Osteocyte (in vitro differentiated cells): Measurements from ENCODE around the gene RIN3. TPM values are rescaled to one million over a fixed set of nuclear protein-coding genes. Genes with fewer than 3 reads are reported as not detected.

ENCODE experiments used
- DNase-seq: peaks from one replicate; pipeline ENCODE4 v3.0.0; 2021; ENCODE audit warnings: mixed read lengths; ENCODE audit not compliant: unreplicated experiment; ENCODE audit errors: extremely low spot score
- H3K27ac Mint-ChIP-seq: one replicate; pipeline ENCODE4 v1.8.0; 2021; ENCODE audit warnings: mild to moderate bottlenecking, mixed read lengths; ENCODE audit not compliant: unreplicated experiment
- H3K27me3 Mint-ChIP-seq: one replicate; pipeline ENCODE4 v1.8.0; 2021; ENCODE audit warnings: mixed read lengths; ENCODE audit not compliant: unreplicated experiment
- H3K36me3 Mint-ChIP-seq: one replicate; pipeline ENCODE4 v1.8.0; 2021; ENCODE audit warnings: mixed read lengths; ENCODE audit not compliant: unreplicated experiment
- H3K4me1 Mint-ChIP-seq: one replicate; pipeline ENCODE4 v1.8.0; 2021; ENCODE audit warnings: mixed read lengths; ENCODE audit not compliant: unreplicated experiment
- H3K4me3 Mint-ChIP-seq: one replicate; pipeline ENCODE4 v1.8.0; 2021; ENCODE audit warnings: mild to moderate bottlenecking, moderate library complexity, mixed read lengths; ENCODE audit not compliant: unreplicated experiment
- H3K9me3 Mint-ChIP-seq: one replicate; pipeline ENCODE4 v1.8.0; 2021; ENCODE audit warnings: mixed read lengths; ENCODE audit not compliant: unreplicated experiment
- CTCF ChIP-seq: fragments of 200-600 bp; sonication (generic); IDR thresholded peaks from 2 replicates; pipeline ENCODE4 v1.5.0; 2021; ENCODE audit warnings: antibody characterized with exemption, mild to moderate bottlenecking, moderate library complexity
- total RNA-seq: library from RNA; stranded (reverse); gene quantifications from 2 replicates; pipeline ENCODE4 v1.2.1, GENCODE V29; 2021

RIN3 gene
- total RNA-seq, 1 donor from 2014 or later, result 26.7 TPM

GRCh38 chr14:92719890-92720323 is 206.3 kb downstream of the RIN3 start:
- no peak for TF ChIP-seq CTCF

GRCh38 chr14:92724516-92725340 is 211.1 kb downstream of the RIN3 start:
- no peak for TF ChIP-seq CTCF
- no peak overlapping the region for H3K27ac Mint-ChIP-seq
- no peaks in the 10 kb centered on the region for H3K27me3 Mint-ChIP-seq
- peaks cover 18% of the 10 kb centered on the region for H3K36me3 Mint-ChIP-seq
- DNase-seq, result no peak
- H3K9me3 Mint-ChIP-seq, result peaks cover 3% of the 10 kb centered on the region
- H3K4me1 Mint-ChIP-seq, result peaks cover 10% of the 10 kb centered on the region
- H3K4me3 Mint-ChIP-seq, result no peak overlapping the region

More at GRCh38 chr14:92719890-92720323, 206.3 kb downstream of the RIN3 start:
- Mint-ChIP-seq H3K36me3 (peaks cover 9% of the 10 kb centered on the region), H3K4me3 (no peak overlapping the region), H3K27ac (no peak overlapping the region), H3K27me3 (no peaks in the 10 kb centered on the region), H3K4me1 (peaks cover 7% of the 10 kb centered on the region), H3K9me3 (no peaks in the 10 kb centered on the region)
- DNase-seq, result no peak

GRCh38 chr14:92726135-92726932 is 212.8 kb downstream of the RIN3 start:
- Mint-ChIP-seq H3K27me3 (no peaks in the 10 kb centered on the region), H3K4me1 (peaks cover 13% of the 10 kb centered on the region), H3K9me3 (peaks cover 3% of the 10 kb centered on the region), H3K36me3 (peaks cover 24% of the 10 kb centered on the region), H3K27ac (no peak overlapping the region), H3K4me3 (no peak overlapping the region)
- no peak for TF ChIP-seq CTCF
- no peak for DNase-seq

GRCh38 chr14:92726933-92727262 is 213.3 kb downstream of the RIN3 start:
- Mint-ChIP-seq H3K36me3 (peaks cover 27% of the 10 kb centered on the region), H3K27ac (no peak overlapping the region), H3K4me3 (no peak overlapping the region), H3K27me3 (no peaks in the 10 kb centered on the region), H3K9me3 (peaks cover 3% of the 10 kb centered on the region), H3K4me1 (peaks cover 13% of the 10 kb centered on the region)
- TF ChIP-seq CTCF, result no peak
- DNase-seq, result no peak

- Mint-ChIP-seq H3K36me3 (peaks cover 31% of the 10 kb centered on the region), H3K4me1 (peaks cover 13% of the 10 kb centered on the region), H3K27me3 (no peaks in the 10 kb centered on the region), H3K27ac (no peak overlapping the region), H3K9me3 (peaks cover 3% of the 10 kb centered on the region), H3K4me3 (no peak overlapping the region)
- no peak for DNase-seq
- TF ChIP-seq CTCF, result no peak
Measured at GRCh38 chr14:92728759-92729364, 215.3 kb downstream of the RIN3 start.
